HCT116 (cell line): ENCODE measurements around the gene SPDYE3.
A peak's percentile ranks its signal among the peaks of the same experiment; 100 is the strongest.
"Not testable (repeated sequence)": the region's sequence is repeated elsewhere in the genome, so short reads cannot be mapped to it uniquely, and the experiment has no call there.

Experiments used
- CEBPB ChIP-seq: IDR thresholded peaks from 2 replicates; pipeline ENCODE4 v1.6.1; 2012; ENCODE audit warnings: low read depth
- POLR2A ChIP-seq: IDR thresholded peaks from 2 replicates; pipeline ENCODE4 v1.7.0; 2011; ENCODE audit warnings: borderline replicate concordance; ENCODE audit not compliant: insufficient read depth, insufficient read length; ENCODE audit errors: extremely low read depth
- YY1 ChIP-seq: IDR thresholded peaks from 2 replicates; pipeline ENCODE4 v1.6.1; 2011; ENCODE audit warnings: low read length, low read depth, moderate library complexity, mild to moderate bottlenecking; ENCODE audit not compliant: insufficient replicate concordance; ENCODE audit errors: extremely low read depth
- TF ChIP-seq, protein P1 (sequence below), 3 experiments: fragments of 200-600 bp in 1 of 3; sonication (generic) in 1 of 3; IDR thresholded peaks in 2 of 3; conservative IDR thresholded peaks in 1 of 3; 2 replicates each; pipeline ENCODE4 v1.5.1; 2012 to 2017; ENCODE audit warnings: low read depth in 2 of 3, low read length in 2 of 3, antibody characterized with exemption in 1 of 3, borderline replicate concordance in 1 of 3, control low read depth in 1 of 3, mild to moderate bottlenecking in 1 of 3, mixed read lengths in 1 of 3, mixed run types in 1 of 3, moderate library complexity in 1 of 3; ENCODE audit not compliant: insufficient read depth in 1 of 3

DNA sequence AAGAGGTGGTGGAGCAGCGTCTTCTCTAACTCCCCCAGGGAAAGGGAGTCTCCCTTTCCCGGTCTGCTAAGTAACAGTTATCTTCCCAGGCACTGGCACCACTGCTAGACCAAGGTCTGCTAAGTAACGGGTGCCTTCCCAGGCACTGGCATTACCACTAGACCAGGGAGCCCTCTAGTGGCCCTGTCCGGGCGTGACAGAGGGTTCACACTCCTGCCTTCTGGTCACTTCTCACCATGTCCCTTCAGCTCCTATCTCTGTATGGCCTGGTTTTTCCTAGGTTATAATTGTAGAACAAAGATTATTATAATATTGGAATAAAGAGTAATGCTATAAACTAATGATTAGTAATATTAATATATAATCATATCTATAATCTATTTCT, 37.8 kb downstream of the SPDYE3 start:
- TF ChIP-seq, protein P1, sequence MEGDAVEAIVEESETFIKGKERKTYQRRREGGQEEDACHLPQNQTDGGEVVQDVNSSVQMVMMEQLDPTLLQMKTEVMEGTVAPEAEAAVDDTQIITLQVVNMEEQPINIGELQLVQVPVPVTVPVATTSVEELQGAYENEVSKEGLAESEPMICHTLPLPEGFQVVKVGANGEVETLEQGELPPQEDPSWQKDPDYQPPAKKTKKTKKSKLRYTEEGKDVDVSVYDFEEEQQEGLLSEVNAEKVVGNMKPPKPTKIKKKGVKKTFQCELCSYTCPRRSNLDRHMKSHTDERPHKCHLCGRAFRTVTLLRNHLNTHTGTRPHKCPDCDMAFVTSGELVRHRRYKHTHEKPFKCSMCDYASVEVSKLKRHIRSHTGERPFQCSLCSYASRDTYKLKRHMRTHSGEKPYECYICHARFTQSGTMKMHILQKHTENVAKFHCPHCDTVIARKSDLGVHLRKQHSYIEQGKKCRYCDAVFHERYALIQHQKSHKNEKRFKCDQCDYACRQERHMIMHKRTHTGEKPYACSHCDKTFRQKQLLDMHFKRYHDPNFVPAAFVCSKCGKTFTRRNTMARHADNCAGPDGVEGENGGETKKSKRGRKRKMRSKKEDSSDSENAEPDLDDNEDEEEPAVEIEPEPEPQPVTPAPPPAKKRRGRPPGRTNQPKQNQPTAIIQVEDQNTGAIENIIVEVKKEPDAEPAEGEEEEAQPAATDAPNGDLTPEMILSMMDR (IDR thresholded peaks at IDR 0.05 in 2 of 3, conservative IDR thresholded peaks at IDR 0.05 in 1 of 3; ENCODE audit: borderline replicate concordance in 1 of 3, insufficient read depth in 1 of 3, low read depth in 2 of 3, low read length in 2 of 3), result peak; percentile 9 to 31 (median 23); a peak in 2 of 6 replicates
- not testable (repeated sequence) for TF ChIP-seq POLR2A, YY1, CEBPB
